ENCODE data around the gene PRAMEF18. TPM values are rescaled to one million over a fixed set of nuclear protein-coding genes. Genes with fewer than 3 reads are reported as not detected.
"Not testable (repeated sequence)": the region's sequence is repeated elsewhere in the genome, so short reads cannot be mapped to it uniquely, and the experiment has no call there.

PRAMEF18 gene
- total RNA-seq, 1 experiment from 2014 or later: not detected

DNA sequence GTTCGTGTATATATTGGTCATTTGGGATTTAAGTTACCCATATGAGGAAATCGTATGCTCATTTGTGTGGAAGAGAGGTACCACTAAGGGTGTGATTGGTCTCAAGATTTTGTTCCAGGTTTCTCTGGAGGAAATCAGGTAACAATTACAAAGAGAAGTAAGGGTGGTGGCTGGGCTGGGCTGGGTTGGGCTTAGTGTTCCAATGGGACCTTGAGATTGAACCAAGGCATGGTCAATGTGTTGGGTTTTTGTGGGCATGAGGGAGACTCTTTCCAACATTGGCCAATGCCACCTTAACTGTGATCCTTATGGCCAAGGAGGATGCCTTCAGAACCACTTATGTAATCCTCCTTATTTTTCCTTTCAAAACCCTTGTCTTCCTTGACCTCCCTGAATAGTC lies 4.6 kb upstream of the PRAMEF18 start:
- H3K27me3 ChIP-seq (ENCODE audit: insufficient read depth, low read length); H3K23me2 ChIP-seq (ENCODE audit: insufficient read length, low read depth, low read length, poor library complexity, severe bottlenecking); H3K4ac ChIP-seq (ENCODE audit: low read depth, low read length); H2BK5ac ChIP-seq (ENCODE audit: insufficient read length, low read length); H2AK5ac ChIP-seq (ENCODE audit: insufficient read length, low read length); H2BK15ac ChIP-seq (ENCODE audit: low read depth, low read length); H3K27me3 Mint-ChIP-seq (ENCODE audit: low read depth); H2BK120ac ChIP-seq (ENCODE audit: low read depth, low read length, poor library complexity, severe bottlenecking); H3K4me1 Mint-ChIP-seq; H3K4me1 ChIP-seq (ENCODE audit: insufficient read depth, low read length); H3K4me2 ChIP-seq (ENCODE audit: insufficient read depth, insufficient read length, low read length); H3K14ac ChIP-seq (ENCODE audit: insufficient read depth, low read length); H4K20me1 ChIP-seq (ENCODE audit: control insufficient read depth, insufficient read depth, insufficient read length); H3K4me3 Mint-ChIP-seq; H2AFZ ChIP-seq (ENCODE audit: low read length); H2BK20ac ChIP-seq (ENCODE audit: low read depth, low read length, poor library complexity, severe bottlenecking); DNase-seq; H2BK12ac ChIP-seq (ENCODE audit: insufficient read length, low read depth, low read length); H3K9ac ChIP-seq (ENCODE audit: extremely low read depth, insufficient read length, low read length); H3K18ac ChIP-seq (ENCODE audit: insufficient read length, low read depth, low read length); H3K27ac Mint-ChIP-seq; H3T11ph ChIP-seq (ENCODE audit: low read length); H4K5ac ChIP-seq (ENCODE audit: insufficient read length, low read depth, low read length); H3K79me2 ChIP-seq (ENCODE audit: insufficient read depth, low read length); H3K56ac ChIP-seq (ENCODE audit: insufficient read length, low read depth, low read length); H3K79me1 ChIP-seq (ENCODE audit: insufficient read depth, low read depth, low read length, poor library complexity, severe bottlenecking); H3K27ac ChIP-seq (ENCODE audit: insufficient read length, low read depth, low read length); H4K8ac ChIP-seq (replicated peaks; ENCODE audit: insufficient read length, low read depth, low read length); H3K23ac ChIP-seq (ENCODE audit: insufficient read length, low read depth, low read length); H4K91ac ChIP-seq (ENCODE audit: insufficient read length, low read depth, low read length): not testable (repeated sequence)
- Mint-ChIP-seq H3K36me3 (ENCODE audit: insufficient read depth in 1 of 3, low read depth in 3 of 3) (peaks cover 20 to 60% (median 35%) of the 10 kb centered on the region in 3 experiments), H3K9me3 (peaks cover 83 to 93% of the 10 kb centered on the region in 2 experiments)
- WGBS (ENCODE audit: extremely low coverage, insufficient read length, low lambda C conversion rate): no CpG with 5 or more reads among the region's 2 CpGs
- peaks cover 88% of the 10 kb centered on the region for H3K9me3 ChIP-seq (ENCODE audit: control insufficient read depth, low read depth, low read length)

DNA sequence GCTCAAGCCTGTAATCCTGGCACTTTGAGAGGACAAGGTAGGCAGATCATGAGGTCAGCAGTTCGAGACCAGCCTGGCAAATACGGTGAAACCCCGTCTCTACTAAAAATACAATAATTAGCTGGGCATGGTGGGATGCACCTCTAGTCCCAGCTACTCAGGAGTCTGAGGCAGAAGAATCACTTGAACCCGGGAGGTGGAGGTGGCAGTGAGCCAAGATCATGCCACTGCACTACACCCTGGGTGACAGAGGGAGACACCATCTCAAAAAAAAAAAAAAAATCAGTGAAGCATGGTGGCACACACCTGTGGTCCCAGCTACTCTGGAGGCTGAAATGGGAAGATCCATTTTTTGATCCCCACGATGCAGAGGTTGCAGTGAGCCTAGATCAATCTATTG lies 4.1 kb upstream of the PRAMEF18 start:
- not testable (repeated sequence) for H3K27me3 Mint-ChIP-seq (ENCODE audit: low read depth); H4K8ac ChIP-seq (replicated peaks; ENCODE audit: insufficient read length, low read depth, low read length); H3K23me2 ChIP-seq (ENCODE audit: insufficient read length, low read depth, low read length, poor library complexity, severe bottlenecking); H4K91ac ChIP-seq (ENCODE audit: insufficient read length, low read depth, low read length); H2BK120ac ChIP-seq (ENCODE audit: low read depth, low read length, poor library complexity, severe bottlenecking); H3K56ac ChIP-seq (ENCODE audit: insufficient read length, low read depth, low read length); H3K4me1 Mint-ChIP-seq; H3K27ac ChIP-seq (ENCODE audit: insufficient read length, low read depth, low read length); H3K27ac Mint-ChIP-seq; H3K4me2 ChIP-seq (ENCODE audit: insufficient read depth, insufficient read length, low read length); DNase-seq; H3K79me2 ChIP-seq (ENCODE audit: insufficient read depth, low read length); H4K20me1 ChIP-seq (ENCODE audit: control insufficient read depth, insufficient read depth, insufficient read length); H3K4me3 Mint-ChIP-seq; H3K23ac ChIP-seq (ENCODE audit: insufficient read length, low read depth, low read length); H4K5ac ChIP-seq (ENCODE audit: insufficient read length, low read depth, low read length); H3K9ac ChIP-seq (ENCODE audit: extremely low read depth, insufficient read length, low read length); H3K18ac ChIP-seq (ENCODE audit: insufficient read length, low read depth, low read length); H2BK12ac ChIP-seq (ENCODE audit: insufficient read length, low read depth, low read length); H3K27me3 ChIP-seq (ENCODE audit: insufficient read depth, low read length); H3K4me1 ChIP-seq (ENCODE audit: insufficient read depth, low read length); H3K14ac ChIP-seq (ENCODE audit: insufficient read depth, low read length); H2AK5ac ChIP-seq (ENCODE audit: insufficient read length, low read length); H2BK20ac ChIP-seq (ENCODE audit: low read depth, low read length, poor library complexity, severe bottlenecking); H3K79me1 ChIP-seq (ENCODE audit: insufficient read depth, low read depth, low read length, poor library complexity, severe bottlenecking); H2AFZ ChIP-seq (ENCODE audit: low read length); H2BK15ac ChIP-seq (ENCODE audit: low read depth, low read length); H3K4ac ChIP-seq (ENCODE audit: low read depth, low read length); H3T11ph ChIP-seq (ENCODE audit: low read length); H2BK5ac ChIP-seq (ENCODE audit: insufficient read length, low read length)
- WGBS (ENCODE audit: extremely low coverage, insufficient read length, low lambda C conversion rate): no CpG with 5 or more reads among the region's 5 CpGs
- Mint-ChIP-seq H3K9me3 (peaks cover 84 to 90% of the 10 kb centered on the region in 2 experiments), H3K36me3 (ENCODE audit: insufficient read depth in 1 of 3, low read depth in 3 of 3) (peaks cover 20 to 60% (median 35%) of the 10 kb centered on the region in 3 experiments)
- H3K9me3 ChIP-seq (ENCODE audit: control insufficient read depth, low read depth, low read length): peaks cover 89% of the 10 kb centered on the region

All from H9 (cell line).